Activated CD8-positive, alpha-beta memory T cell treated with anti-CD3 and anti-CD28 coated beads for 4 hours (primary cell): ENCODE data around the gene N4BP3.
A peak's percentile ranks its signal among the peaks of the same experiment; 100 is the strongest.

Experiments used
- DNase-seq, 2 donors: peaks; one replicate each; pipeline ENCODE4 v3.0.0-alpha.2; 2020; ENCODE audit warnings: low read depth in 2 of 2

The N4BP3 gene

DNA sequence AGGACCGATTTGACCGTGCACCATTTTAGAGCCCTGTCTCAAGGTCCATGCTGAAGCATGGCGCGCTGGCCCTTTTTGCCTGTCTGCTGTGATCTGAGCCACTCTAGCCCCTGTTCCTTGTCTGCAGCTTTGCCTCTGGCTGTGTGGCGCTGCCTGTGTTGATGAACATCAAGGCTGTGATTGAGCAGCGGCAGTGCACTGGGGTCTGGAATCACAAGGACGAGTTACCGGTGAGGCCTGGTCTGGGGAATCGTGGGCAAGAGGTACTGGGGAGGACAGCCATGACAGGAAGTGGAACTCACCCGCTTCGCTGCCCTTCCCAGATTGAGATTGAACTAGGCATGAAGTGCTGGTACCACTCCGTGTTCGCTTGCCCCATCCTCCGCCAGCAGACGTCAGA is 34.1 kb downstream of the N4BP3 start:
- no peak for DNase-seq

DNA sequence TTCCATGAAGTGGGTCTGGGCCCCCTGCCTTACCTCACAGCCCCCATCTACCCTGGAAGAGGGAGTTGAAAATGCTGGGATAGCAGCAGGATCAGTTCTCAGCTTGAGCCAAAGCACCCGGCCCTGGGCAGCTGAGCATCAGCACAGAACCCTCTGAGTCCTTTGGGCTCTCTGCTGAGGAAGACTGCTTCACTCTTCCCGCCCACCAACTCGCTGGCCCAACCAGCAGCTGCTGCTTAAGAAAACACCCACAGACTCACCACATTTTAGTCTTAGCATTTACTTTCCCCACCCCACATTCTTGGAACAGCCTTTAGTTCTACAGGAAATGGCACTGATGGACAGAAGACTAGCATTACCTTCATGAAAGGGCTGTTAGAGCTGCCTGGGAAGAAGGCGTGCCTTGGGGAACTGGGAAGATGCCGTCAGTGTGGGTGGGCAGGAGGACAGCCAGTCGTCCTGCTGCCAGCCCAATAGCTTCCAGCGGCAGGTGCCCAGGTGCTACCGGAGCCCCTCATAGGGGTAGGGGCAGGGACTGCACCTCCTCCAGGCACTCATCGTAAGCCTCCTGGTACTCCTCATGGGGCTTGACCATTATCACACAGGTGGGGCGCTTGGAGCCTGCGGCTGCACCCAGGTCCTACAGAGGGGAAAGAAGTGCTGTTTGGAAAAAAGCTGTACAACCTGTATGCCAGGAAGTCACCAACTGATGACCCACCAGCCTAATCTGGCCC is 36.0 kb downstream of the N4BP3 start:
- no peak for DNase-seq

DNA sequence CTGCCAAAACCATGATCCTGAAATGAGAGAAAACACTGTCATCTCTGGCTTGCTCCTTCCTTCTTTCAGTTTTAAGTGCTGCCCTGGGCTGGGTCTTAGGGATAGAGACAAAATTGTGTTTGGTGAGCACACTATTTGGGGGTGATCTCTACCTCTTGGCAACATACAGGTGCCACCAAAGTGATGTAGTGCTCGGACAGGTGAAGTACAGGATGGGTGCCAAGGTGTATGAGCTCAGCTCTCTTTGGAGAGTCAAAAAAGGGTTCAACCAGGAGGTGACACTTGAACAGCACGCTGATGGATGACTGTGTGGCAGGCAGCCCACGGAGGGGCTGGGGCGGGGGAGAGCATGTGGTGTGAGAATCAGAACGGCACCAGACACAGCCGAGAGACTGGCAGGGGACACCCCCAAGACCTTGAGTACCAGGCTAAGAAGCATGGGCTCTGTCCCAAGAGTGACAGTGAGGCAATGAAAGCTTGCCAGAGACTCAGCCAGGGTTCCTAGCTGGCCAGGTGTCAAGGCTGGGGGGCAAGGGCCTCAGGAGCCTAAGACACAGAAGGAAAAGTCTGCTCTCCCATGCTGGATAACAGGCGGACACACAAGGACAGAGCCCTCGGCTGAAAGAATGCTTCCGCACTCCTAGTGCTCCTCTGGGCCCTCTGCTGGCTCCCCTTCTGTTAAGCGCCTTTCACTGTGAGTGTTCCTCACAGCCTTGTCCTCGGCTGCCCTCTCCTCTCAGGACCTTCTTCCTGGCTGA is 37.8 kb downstream of the N4BP3 start:
- no peak for DNase-seq

DNA sequence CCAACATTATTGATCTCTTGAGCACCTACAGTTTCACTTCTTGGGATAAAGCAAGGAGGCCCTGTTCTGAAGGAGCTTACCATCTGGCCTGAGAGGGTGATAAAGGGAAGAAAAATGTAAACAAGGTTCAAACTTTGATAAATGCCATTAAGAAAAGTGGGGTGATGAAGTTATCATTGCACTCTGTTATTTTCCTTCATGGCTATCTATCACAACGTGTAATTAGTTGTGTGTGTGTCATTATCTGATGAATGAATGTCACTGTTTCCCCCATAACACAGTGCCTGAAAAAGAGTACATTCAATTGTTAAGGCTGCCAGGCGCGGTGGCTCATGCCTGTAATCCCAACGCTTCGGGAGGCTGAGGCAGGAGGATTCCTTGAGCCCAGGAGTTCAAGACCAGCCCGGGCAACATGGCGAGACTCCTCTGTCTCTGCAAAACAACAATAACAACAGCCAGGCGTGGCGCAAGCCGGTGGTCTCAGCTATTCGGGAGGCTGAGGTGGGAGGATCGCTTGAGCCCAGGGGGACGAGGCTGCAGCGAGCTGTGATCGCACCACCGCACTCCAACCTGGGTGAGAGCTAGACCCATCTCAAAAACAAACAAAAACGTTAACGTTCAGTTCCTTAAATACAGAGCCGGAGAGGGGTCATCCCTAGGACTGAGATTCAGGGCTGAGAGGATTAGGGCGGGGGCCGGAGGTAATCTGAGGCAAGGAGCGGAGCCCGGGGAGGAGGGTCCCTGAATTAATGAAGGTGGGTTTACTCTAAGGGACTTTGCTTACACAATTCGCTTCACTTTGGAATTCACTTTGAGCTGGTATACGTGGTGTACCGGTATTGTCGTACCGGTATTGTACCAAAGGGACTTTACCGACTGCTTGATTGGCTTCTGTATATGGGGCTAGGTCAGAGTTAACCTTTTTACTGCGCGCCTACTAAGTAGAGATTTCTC is 39.4 kb downstream of the N4BP3 start:
- no peak for DNase-seq

DNA sequence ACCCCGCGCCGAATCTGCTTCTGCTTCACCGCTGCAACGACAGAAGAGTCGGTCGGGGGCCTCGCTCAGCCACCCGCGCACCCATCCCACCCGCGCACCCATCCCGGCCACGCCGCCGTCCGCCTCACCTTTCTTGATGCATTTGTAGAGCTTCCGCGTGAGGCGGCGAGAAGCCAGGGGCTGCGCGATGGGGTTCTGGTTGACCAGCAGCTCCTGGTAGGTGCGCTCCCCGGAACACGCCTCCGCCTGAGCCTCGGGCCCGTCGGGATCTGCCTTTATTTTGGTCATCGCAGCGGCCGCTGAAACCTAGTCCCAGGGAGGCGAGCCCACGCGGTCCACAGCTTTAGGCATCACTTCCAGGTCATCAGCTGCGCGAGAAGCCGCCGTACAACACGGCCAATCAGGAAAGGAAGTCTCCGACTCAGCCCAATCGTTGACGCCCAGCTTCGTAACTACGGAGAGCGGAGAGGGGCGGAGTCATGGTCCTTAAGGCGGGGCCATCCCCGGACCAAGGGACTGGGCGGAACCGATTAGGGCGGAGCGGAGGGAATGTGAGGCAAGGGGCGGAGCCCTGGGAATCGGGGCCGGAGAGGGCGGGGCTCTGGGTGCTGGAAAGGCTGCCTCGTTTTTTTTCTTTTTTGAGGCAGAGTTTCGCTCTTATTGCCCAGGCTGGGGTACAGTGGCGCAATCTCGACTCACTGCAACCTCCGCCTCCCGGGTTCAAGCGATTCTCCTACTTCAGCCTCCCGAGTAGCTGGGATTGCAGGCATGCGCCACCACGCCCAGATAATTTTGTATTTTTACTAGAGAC is 40.4 kb downstream of the N4BP3 start, which contains the start of gene NHP2:
Gene NHP2 (minus strand): TSS at position 356 of the 811 bp plus-strand sequence. CDS start 68 bp downstream, at position 288.
- DNase-seq: peak; percentile 95 to 97

DNA sequence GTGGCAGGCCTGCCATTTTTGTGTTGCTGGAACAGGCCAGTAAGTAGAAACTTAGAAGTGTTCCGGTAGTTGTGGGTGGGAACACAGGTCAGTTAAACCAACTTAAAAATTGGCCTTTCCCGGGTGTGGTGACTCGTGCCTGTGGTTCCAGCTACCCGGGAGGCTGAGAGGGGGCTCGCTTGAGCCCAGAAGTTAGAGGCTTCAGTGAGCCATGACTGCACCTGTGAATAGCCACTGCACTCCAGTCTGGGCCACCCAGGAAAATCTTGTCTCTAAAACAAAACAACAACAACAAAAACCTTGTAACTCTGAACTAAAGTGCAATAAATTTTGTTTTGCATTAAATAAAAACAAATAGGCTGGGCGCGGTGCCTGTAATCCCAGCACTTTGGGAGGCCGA is 41.7 kb downstream of the N4BP3 start:
- DNase-seq: no peak

DNA sequence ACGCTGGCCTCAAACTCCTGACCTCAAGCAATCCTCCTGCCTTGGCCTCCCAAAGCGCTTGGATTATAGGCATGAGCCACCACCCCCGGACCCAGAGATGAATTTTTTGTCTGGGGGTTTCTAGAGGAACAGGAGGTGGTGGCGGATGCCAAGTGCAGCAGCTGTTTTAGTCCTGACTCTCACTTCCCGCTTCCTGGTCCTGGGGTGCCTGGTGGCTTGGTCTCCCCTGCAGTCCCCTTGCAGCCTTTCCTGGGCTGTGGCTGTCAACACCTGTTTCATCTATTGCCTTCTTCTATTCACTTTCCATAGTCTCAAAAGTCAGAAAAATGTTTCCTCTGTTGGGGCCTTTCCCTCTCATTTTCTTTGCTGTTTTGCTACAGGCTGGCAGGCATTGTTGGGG is 46.8 kb downstream of the N4BP3 start:
- no peak for DNase-seq

DNA sequence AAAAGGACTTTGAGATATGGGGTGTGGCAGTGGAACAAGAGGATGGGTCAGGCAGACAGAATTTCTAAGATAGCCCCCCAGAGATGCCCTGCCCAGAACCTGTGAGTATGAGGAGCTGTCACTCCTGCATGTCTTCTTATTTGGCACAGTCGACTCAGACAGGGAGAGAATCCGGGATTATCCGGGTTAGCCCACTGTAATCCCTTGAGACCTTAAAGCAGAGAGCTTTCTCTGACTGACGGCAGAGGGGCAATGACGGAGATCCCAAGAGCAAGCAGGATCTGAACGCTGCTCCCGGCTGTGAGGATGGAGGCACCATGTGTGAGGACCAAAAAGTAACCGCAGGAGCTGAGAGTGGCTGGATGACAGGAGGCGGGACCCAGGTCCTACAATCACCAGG is 49.1 kb downstream of the N4BP3 start:
- no peak for DNase-seq

DNA sequence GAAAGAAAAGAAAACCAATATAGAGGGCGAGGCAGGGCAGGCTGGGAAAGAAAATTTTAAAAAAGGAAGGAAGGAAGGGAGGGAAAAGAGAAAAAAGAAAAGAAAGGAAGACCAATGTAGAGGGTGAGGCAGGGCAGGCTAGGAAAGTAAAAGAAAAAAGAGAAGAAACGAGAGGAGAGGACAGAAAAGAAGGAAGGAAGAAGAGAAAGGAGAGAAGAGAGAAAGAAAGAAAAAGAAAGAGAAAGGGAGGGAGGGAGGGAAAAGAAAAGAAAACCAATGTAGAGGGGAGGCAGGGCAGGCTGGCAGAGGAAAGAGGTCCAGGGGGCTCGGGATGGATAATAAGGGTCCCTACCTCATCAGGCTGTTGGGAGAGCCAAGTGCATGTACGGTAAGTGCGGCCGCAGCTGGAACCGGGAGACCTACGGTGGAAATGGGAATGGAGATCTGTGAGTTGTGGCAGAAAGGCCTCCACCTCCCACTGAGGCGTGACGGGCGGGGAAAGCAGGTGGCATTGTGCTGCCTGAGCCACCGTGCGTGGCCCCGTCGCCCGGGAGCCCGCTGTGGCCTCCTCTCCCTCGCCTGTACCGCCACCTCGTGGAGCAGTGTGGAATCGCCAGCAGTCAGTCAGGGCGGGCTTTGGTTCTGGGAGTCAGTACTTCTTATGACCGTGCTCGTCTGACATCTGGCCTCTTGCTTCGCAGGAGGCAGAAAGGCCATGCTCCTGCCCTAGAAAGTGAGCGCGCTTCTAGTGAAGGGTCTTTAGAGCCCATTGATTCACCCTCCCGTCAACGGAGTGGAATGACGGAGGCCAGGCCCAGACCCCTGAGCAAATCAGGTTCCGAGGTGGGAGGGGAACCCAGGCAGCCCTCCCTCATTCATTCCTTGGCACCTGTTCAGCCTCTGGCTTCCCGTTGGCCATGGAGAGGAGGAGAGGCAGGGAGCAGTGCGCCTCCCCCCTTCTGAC is 50.7 kb downstream of the N4BP3 start:
- peak; percentile 81 to 91 for DNase-seq

DNA sequence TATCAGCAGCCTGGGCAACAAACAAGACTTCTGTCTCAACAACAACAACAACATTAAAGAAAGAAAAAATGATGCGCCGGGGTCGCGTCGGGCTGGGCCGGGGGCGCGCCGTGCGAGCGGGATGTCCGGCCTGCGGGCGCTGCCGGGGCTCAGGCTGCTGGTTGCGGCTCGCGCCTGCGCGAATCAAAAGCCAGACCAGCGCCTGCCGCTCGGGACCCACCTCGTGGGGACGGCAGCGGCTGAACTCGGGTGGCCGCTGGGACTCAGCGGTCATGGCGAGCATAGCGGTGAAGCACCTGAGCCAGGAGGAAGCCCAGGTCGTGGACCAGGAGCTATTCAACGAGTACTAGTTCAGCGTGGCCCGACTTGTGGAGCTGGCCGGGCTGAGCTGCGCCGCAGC is 52.2 kb downstream of the N4BP3 start:
- no peak for DNase-seq

DNA sequence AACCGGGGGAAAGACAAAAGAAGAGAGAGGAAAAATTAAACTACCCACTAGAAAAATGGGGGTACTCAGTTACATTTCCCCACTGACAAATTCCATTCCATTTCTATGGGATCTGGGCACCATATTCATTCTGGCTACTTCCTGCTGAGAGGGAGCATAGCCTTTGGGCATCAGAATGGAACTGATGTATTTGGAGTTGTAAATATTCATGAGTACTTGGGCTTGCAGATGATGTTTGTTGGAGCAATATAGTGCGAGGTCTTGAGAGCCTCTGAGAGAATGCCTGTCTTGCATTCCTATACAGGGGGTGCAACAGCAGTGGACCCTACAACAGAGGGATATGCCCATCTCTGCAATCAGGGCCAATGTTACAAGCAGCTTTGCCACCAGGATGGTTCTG is 57.1 kb downstream of the N4BP3 start:
- DNase-seq: no peak

DNA sequence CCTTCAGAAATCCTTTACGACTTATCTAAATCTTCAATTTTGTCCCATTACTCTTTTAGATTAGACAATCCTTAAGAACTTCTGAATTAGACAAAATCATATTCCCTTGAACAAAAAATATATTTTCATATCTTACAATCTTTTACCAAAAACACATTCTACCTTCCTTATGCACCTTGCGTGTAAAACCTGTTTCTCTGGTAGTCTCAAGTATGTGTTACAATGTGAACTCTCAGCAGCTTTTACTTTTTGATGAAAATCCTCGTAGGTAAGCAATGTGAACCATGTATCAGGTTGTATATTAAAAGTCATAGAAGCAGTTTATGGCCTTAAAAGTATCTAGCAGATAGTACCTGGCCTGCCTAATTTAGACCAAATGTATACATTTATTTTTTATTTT is 61.1 kb downstream of the N4BP3 start:
- no peak for DNase-seq
